MCF 10A (cell line): Measurements from ENCODE around the gene GRID1. TPM values are rescaled to one million over a fixed set of nuclear protein-coding genes. Genes with fewer than 3 reads are reported as not detected.

ENCODE experiments used
- BruUV-seq: library from RNA; stranded (reverse); fragments of 400-500 nt; replicated peaks from 2 replicates; lab custom pipeline; 2021; lab: Mats Ljungman, UMichigan
- CTCF ChIA-PET: fragments of 300-600 bp; sonication (Branson Sonifier 250); formaldehyde crosslinking; extraction: SDS; loops from one replicate; lab custom pipeline; 2021; ENCODE audit warnings: antibody characterized with exemption, inconsistent platforms; lab: Yijun Ruan, JAX
- POLR2A ChIA-PET: fragments of 300-600, 350-650 bp; sonication (Branson Sonifier 250); formaldehyde crosslinking; extraction: SDS; loops from one replicate; lab custom pipeline; 2020; ENCODE audit warnings: antibody characterized with exemption, inconsistent platforms; lab: Yijun Ruan, JAX
- DNase-seq: peaks from one replicate; pipeline ENCODE4 v3.0.0-alpha.2; 2018; ENCODE audit not compliant: unreplicated experiment
- H3K27ac Mint-ChIP-seq: one replicate; pipeline ENCODE4 v1.8.0; 2022; ENCODE audit warnings: mild to moderate bottlenecking, low read depth, mixed read lengths; ENCODE audit not compliant: unreplicated experiment
- H3K27me3 Mint-ChIP-seq: one replicate; pipeline ENCODE4 v1.8.0; 2022; ENCODE audit warnings: mixed read lengths; ENCODE audit not compliant: insufficient read depth, unreplicated experiment
- H3K36me3 Mint-ChIP-seq: one replicate; pipeline ENCODE4 v1.8.0; 2022; ENCODE audit warnings: mild to moderate bottlenecking, moderate library complexity, mixed read lengths; ENCODE audit not compliant: insufficient read depth, unreplicated experiment
- H3K4me1 Mint-ChIP-seq: one replicate; pipeline ENCODE4 v1.8.0; 2022; ENCODE audit warnings: mixed read lengths; ENCODE audit not compliant: insufficient read depth, unreplicated experiment
- H3K4me3 Mint-ChIP-seq: one replicate; pipeline ENCODE4 v1.8.0; 2022; ENCODE audit warnings: mild to moderate bottlenecking, moderate library complexity, mixed read lengths; ENCODE audit not compliant: unreplicated experiment
- H3K9me3 Mint-ChIP-seq: one replicate; pipeline ENCODE4 v1.8.0; 2022; ENCODE audit warnings: mixed read lengths; ENCODE audit not compliant: unreplicated experiment
- CTCF ChIP-seq: fragments of 200-600 bp; IDR thresholded peaks from one replicate; pipeline ENCODE4 v1.8.0; 2022; ENCODE audit warnings: antibody characterized with exemption, mild to moderate bottlenecking; ENCODE audit not compliant: unreplicated experiment
- intact Hi-C: fragments of 100-400 bp; cut with micrococcal nuclease; formaldehyde crosslinking; loops from 2 replicates; pipeline ENCODE4 v1.14.1; 2022
- total RNA-seq: library from RNA; stranded (reverse); gene quantifications from 2 replicates; pipeline ENCODE4 v1.2.3, GENCODE V29; 2022

Gene GRID1
- total RNA-seq, 1 experiment from 2014 or later = not detected

DNA sequence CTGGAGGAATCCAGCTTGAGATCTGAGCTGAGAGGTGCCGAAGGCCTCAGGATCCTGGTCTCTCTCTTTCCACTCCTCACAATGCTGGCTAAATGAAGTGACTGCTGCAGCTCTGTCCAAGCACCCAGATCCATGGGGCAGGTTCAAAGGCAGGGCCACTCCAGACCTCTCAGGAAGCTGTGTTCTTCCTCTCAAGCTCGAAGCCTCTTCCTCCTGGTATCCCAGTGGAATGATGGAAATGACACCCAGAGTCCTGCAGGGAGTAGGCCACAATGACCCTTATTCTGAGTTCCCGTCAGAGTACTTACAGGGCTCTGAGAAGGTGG lies 574.1 kb downstream of the GRID1 start:
- peaks cover 8% of the 10 kb centered on the region for H3K9me3 Mint-ChIP-seq
- no TSS peak for BruUV-seq
- H3K4me3 Mint-ChIP-seq = no peak overlapping the region
- no peaks in the 10 kb centered on the region for H3K4me1 Mint-ChIP-seq
- no peak for DNase-seq
- TF ChIP-seq CTCF = no peak
- ChIA-PET POLR2A (no interaction called here), CTCF (interaction anchor here (0.6 to 0.9 kb wide), 5 partner anchors 11 to 343 kb away, joined by 3 to 6 read pairs (median 3); no protein-coding TSS in a partner anchor)
- H3K27ac Mint-ChIP-seq = no peak overlapping the region
- intact Hi-C loops = loop anchor here (5.0 kb wide), 1 partner anchor 245 kb away; no protein-coding TSS in a partner anchor
- no peaks in the 10 kb centered on the region for H3K27me3 Mint-ChIP-seq
- no peaks in the 10 kb centered on the region for H3K36me3 Mint-ChIP-seq

- H3K36me3 Mint-ChIP-seq = no peaks in the 10 kb centered on the region
- ChIA-PET CTCF (interaction anchor here (0.6 to 0.9 kb wide), 4 partner anchors 36 to 343 kb away, joined by 3 to 5 read pairs (median 3); no protein-coding TSS in a partner anchor), POLR2A (no interaction called here)
- H3K4me1 Mint-ChIP-seq = no peaks in the 10 kb centered on the region
- no peak overlapping the region for H3K27ac Mint-ChIP-seq
- no peak overlapping the region for H3K4me3 Mint-ChIP-seq
- peak; percentile 32 for DNase-seq
- BruUV-seq = no TSS peak
- H3K27me3 Mint-ChIP-seq = no peaks in the 10 kb centered on the region
- no peak for TF ChIP-seq CTCF
- peaks cover 8% of the 10 kb centered on the region for H3K9me3 Mint-ChIP-seq
- intact Hi-C loops = loop anchor here (5.0 kb wide), 1 partner anchor 245 kb away; no protein-coding TSS in a partner anchor
These were observed 574.6 kb downstream of the GRID1 start for GRCh38 chr10:85791818-85792532.

DNA sequence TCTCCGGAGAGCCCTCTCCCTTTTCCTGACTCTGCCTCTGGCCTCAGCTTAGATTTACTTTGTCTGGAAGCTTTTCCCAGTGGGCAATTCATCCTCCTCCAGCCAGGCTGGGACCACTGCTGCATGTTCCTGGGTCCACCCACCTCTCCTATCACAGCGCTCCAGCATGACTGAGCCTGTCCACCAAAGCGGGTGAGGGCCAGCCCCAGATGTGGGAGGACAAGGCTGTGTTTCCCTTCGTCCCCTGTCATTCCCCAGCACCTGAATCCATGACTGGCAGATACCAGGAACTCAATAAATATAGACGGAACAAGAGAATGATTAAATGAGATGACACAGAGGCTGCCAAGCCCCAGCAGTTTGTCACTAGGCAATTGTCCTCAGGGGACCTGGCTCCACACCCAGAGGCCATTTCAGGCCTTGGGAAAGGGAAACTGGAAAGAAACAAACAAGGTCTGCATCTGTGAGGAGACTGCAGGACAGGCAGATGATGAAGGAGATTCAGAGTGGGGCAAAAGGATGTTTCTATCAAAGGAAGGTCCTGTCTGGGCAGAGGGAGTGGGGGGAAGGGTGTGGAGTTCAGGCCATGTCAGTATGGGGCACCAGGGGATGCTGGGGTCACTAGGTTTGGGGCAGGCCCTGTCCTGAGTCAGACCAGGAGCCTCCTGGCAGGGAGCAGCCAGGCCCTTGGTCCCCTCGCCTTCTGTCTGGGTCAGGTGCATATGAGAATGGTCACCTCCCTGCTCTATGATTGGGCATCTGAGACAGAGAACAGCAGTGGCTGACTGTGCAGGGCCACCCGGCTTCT lies 576.4 kb downstream of the GRID1 start:
- Mint-ChIP-seq H3K9me3 (peaks cover 8% of the 10 kb centered on the region), H3K4me1 (no peaks in the 10 kb centered on the region), H3K27me3 (no peaks in the 10 kb centered on the region), H3K4me3 (no peak overlapping the region), H3K27ac (no peak overlapping the region), H3K36me3 (no peaks in the 10 kb centered on the region)
- BruUV-seq = no TSS peak
- CTCF ChIA-PET = no interaction called here
- TF ChIP-seq CTCF = no peak
- intact Hi-C loops = loop anchor here (5.0 kb wide), 1 partner anchor 243 kb away; no protein-coding TSS in a partner anchor
- POLR2A ChIA-PET = no interaction called here
- DNase-seq = no peak

- Mint-ChIP-seq H3K27me3 (no peaks in the 10 kb centered on the region), H3K9me3 (peaks cover 8% of the 10 kb centered on the region), H3K27ac (no peak overlapping the region), H3K4me1 (no peaks in the 10 kb centered on the region), H3K36me3 (no peaks in the 10 kb centered on the region), H3K4me3 (no peak overlapping the region)
- no peak for DNase-seq
- CTCF ChIA-PET = no interaction called here
- intact Hi-C loops = no loop called here
- no TSS peak for BruUV-seq
- TF ChIP-seq CTCF = no peak
- POLR2A ChIA-PET = no interaction called here
These were observed 577.5 kb downstream of the GRID1 start for GRCh38 chr10:85789125-85789524.
